GM18858 (cell line): ENCODE measurements around the gene MGAT5B.
"Not testable (repeated sequence)": the region's sequence is repeated elsewhere in the genome, so short reads cannot be mapped to it uniquely, and the experiment has no call there.

Experiments
- ATAC-seq: cut with Tn5 transposase; IDR thresholded peaks from one replicate; pipeline ENCODE4 v1.9.1; 2021; ENCODE audit not compliant: unreplicated experiment

Gene MGAT5B

GRCh38 chr17:76845541-76846017 lies 22.6 kb upstream of the MGAT5B start:
- no peak for ATAC-seq

DNA sequence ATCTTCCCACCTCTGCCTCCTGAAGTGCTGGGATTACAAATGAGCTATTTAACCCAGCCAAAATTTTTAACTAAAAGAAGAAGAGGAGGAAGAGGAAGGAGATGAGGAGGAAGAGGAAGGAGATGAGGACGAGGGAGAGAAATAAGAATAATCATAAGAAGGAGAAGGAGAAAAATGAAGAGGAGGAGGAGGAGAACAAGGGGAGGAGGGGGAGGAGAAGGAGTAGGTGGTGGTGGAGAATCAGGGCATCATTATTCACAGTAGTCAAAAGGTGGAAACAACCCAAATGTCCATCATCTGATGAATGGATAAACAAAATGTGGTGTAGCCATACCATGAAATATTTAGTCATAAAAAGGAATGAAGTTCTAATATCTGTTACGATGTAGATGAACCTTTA lies 21.2 kb upstream of the MGAT5B start:
- no peak for ATAC-seq

GRCh38 chr17:76848670-76849069 lies 19.5 kb upstream of the MGAT5B start:
- no peak for ATAC-seq

DNA sequence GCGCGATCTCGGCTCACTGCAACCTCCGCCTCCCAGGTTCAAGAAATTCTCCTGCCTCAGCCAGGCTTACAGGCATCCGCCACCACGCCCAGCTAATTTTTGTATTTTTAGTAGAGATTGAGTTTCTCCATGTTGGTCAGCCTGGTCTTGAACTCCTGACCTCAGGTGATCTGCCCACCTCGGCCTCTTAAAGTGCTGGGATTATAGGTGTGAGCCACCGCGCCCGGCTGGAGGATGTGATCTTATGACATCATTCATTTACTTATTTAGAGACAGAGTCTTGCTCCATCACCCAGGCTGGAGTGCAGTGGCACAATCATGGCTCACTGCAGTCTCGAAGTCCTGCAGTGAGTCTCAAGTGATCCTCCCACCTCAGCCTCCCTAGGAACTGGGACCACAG lies 19.0 kb upstream of the MGAT5B start:
- ATAC-seq: not testable (repeated sequence)

- no peak for ATAC-seq
Observed at GRCh38 chr17:76852843-76853242, 15.4 kb upstream of the MGAT5B start.

- no peak for ATAC-seq
Observed at GRCh38 chr17:76855105-76855504, 13.1 kb upstream of the MGAT5B start.

- ATAC-seq: no peak
Observed at GRCh38 chr17:76862079-76862478, 6.1 kb upstream of the MGAT5B start.

DNA sequence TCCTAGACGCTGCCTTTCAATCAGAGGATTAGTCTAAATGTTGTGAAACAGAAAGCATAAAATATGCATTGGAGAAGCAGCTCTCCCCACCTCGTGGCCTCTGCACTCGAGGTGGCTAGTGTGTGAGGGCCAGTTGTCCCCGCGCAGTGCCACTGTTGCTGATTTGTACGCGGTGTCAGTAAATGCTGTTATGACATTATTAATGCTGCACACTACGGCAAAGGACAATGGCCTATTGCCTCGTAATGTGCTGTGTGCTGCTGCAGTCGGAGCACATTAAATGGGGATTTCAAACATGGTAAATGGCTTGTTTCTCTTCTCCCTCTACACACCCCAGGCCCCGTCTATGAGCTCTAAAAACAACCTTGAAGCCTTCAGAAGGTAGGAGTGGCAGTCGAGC lies 5.7 kb upstream of the MGAT5B start:
- ATAC-seq: no peak

GRCh38 chr17:76864024-76864423 lies 4.2 kb upstream of the MGAT5B start:
- no peak for ATAC-seq

- ATAC-seq: no peak
Observed at GRCh38 chr17:76865174-76865573, 3.0 kb upstream of the MGAT5B start.

DNA sequence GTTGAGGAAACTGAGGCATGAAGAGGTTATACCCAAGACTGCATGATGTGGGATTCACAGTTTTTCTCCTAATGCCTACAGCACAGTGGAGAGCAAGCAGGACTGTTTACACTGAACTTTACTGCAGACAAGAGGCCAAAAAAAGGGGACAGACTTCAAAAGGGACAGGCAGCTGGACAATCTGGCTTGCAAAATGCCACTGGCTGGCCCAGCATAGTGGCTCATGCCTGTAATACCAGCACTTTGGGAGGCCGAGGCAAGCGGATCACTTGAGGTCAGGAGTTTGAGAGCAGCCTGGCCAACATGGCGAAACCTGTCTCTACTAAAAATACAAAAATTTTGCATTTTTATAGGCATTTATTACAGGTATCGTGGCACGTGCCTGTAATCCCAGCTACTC lies 2.0 kb upstream of the MGAT5B start:
- no peak for ATAC-seq

DNA sequence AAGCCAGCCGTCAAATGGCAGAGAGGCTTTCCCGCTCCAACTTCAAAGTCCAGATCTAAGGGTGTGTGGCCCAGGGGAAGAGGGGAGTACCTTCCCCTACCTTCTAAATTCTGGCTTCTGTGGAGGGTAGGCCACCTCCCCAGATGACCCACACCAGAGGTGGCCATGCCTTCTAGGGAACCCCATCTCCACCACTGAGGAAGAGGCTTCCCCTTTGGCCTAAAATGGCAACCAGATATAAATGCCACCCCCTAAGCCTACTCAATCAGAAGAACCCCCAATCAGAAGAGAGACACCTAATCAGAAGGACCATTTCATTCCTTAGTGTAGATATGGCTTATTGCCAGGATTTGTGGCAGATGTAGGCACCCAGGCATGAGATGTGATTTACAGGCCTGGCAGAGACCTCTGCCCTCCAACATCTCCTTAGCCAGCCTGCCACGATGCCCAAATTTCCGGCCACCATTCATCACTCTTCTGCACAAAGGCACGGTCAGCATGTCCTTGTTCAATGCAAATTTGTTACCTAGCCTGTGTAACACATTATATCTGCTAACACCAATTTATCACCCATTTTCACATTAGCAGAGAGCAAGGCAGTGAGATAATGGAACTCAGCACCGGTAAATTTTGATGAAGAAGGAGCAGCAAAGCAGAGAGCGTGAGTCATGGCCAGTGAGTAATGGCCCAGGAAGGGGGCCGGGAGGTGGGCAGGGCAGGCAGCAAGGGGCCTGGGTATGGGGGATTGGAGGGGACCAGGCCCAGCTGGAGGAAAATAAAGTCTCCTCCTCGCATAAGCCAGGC lies 1.2 kb upstream of the MGAT5B start:
- no peak for ATAC-seq

DNA sequence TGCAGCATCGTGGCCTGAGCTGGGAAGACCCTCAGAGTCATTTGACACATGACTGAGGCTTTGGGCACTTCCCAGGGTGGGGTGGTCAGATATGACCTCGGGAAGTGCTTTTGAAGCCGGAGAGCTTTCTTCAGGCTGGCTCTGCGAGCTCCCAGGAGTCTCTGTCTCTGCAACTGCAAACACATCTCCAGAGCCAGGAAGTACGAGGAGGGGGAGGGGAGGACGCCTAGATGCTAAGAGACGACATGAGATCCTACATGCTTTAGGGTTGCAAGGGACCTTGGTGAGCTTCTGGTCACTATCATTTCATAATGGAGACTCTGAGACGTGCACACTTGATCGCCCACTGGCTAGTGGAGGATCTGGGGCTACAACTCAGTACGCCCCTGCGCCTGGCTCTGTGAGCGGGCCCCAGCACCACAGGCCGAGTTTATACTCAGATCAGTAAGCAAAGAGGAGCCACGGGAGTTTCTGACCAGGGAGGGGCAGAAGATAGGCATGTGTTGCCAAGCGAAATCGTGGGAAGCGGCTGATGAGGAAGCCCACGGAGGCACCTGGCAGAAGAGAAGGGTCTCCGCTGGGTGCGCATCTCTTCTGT lies 527 bp upstream of the MGAT5B start:
- no peak for ATAC-seq

DNA sequence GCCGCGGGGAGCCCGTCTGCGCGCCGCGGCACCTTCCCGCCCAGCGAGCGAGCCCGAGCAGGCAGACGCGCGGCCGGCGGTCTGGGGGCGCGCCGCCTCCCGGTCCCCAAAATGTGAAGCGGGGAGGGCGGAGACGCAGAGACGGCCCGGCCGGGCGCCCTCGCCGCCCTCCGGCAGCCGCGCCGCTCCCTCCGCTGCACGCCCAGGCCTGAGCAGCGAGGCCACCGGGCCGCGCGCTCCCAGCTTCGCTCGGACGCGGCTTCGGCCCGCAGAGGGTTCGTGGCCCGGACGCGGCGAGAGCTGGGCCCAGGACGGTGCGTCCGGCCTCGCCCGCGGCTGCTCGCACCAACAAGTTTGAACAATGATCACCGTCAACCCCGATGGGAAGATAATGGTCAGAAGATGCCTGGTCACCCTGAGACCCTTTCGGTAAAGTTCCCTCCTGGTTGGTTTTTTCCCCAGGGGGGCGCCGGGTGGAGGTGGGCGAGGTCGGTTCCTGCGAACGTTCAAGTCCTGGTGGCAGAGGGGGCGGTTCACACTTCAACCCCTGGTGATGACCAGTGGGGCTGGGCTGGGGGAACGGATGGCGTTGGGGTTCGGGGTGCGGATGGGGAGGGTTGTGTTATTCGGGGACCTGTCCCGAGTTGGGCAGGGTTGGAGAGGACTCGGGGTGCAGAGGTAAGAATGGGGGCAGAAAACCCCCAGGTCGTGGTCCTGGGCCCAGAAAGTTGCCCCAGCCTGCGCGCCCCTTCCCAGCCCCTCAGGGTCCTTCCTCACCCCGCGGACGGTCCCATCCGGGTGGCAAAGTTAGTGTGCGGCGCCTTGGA lies 678 bp downstream of the MGAT5B start:
- ATAC-seq: no peak

DNA sequence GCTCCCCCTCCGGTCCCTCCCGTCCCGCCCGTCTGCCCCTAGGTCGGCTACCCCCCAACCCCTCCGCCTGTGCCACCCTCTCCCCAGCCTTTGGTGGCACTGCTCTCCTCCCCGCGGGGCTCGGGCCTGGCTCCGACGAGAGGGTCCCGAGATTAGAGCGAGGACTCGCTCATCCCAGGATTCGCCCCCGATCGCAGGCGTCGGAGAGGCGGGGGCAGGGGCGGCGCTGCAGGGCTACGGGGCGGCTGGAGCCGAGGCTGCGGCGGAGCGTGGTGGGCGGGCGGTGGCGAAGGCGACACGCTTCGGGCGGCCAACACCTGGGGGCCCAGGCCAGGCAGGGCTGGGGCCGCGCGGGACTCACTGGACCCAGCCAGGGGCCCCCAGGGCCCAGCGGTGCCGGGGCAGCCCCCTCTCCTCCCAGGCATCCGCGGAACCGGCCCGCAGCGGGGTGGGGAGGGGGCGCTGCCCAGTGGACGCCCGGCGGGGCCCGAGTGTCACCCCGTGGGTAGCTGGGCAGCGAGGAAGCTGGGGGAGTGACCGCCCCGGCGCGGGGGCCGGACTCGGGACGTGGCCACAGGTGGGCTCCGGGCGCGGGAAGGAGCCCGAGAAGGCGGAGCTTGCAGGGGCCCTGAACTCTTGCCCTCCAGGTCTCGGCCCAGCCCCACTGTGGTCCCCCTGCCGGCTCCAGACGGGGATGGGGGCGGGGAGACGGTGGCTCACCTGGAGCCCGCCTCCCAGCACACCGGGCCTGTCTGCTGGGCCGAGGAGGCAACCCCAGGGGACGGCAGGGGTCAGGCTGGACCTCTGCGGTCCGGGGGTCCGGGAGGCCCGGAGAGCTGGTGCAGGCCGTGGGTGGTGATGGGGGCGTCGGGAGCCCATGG lies 1.5 kb downstream of the MGAT5B start:
- ATAC-seq: no peak

- no peak for ATAC-seq
Observed at GRCh38 chr17:76870377-76870714, 2.1 kb downstream of the MGAT5B start.

DNA sequence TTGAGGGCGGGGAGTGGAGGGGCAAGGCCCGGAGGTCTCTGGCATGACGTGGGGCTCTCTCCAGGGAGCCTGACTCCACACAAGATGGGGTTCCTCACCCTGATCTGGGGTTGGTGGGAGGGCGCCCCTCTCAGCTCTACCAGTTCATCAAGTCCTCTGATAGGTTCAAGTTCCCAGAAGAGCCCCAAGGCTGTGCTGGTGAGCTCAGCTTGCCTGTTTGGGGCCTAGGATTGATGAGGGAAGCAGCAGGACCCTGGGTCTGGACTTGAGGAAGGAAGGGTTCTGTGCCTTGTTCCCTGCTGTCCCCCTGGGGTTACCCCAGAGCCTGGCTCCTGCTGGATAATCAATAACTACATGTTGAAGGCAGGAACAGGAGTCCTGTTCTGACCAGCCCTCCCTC lies 3.5 kb downstream of the MGAT5B start:
- no peak for ATAC-seq

GRCh38 chr17:76872221-76872873 lies 4.1 kb downstream of the MGAT5B start:
- no peak for ATAC-seq

- ATAC-seq: no peak
Observed at GRCh38 chr17:76872874-76873221, 4.6 kb downstream of the MGAT5B start.

DNA sequence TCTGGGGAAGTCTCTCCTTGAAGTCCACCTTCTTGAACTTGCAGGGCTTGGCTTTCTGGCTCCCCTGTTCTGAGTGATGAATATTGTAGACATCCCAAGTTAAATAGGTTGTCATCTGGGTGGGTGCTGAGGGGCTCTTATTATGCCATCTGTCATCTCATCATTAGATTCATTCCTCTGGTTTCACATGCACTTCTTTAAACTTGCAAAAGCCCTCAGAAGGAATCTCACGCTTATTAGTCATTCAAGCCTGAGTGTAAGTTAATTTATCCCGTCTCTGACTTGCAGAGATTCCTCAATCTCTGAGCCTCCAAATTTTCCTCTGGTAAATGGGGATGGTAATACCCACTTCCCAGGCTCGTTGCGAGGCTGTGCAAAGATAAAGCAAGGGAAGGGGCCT lies 5.7 kb downstream of the MGAT5B start:
- no peak for ATAC-seq

DNA sequence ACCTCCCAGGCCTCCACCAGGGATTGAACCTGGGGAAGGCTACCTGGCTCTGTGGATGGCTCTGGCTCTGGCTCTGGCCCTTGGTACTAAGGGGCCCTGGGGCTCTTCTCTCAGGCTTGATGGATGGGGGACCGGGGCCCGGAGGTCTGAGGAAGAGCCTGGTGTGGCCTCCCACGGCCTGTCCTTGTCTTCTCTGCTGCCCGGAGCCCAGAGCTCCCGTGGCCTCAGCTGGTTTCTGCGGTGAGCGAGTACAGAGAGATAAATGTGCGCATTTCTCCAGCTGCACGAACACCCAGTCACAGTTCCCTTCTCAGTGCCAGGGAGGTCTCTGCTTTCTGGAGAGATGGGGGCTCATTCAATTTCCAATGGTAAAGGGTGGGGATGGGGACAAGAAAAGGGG lies 9.2 kb downstream of the MGAT5B start:
- no peak for ATAC-seq
